CD4-positive, alpha-beta memory T cell (primary cell): ENCODE data around the gene MZB1. TPM values are rescaled to one million over a fixed set of nuclear protein-coding genes. Genes with fewer than 3 reads are reported as not detected.
A peak's percentile ranks its signal among the peaks of the same experiment; 100 is the strongest.

Source experiments
- CTCF ChIA-PET: fragments of 350-600 bp; sonication (Branson Sonifier 250); formaldehyde crosslinking; loops from one replicate; lab custom pipeline; 2021; ENCODE audit warnings: inconsistent platforms; ENCODE audit not compliant: partially characterized antibody; lab: Charles Lee
- POLR2A ChIA-PET: fragments of 350-600 bp; sonication (Branson Sonifier 250); formaldehyde crosslinking; loops from one replicate; lab custom pipeline; 2021; ENCODE audit not compliant: partially characterized antibody; lab: Charles Lee
- DNase-seq, 5 donors: peaks; one replicate each; pipeline versions ENCODE4 v3.0.0 to v3.0.0-alpha.2; 2020 to 2022; ENCODE audit warnings: mixed read lengths in 1 of 5
- H3K27ac ChIP-seq: one replicate; pipeline ENCODE4 v1.7.0; 2013; ENCODE audit warnings: low read depth, low read length
- H3K27me3 ChIP-seq: 2 replicates; pipeline ENCODE4 v1.7.0; 2013; ENCODE audit warnings: mild to moderate bottlenecking, low read length, moderate library complexity; ENCODE audit not compliant: insufficient read depth
- H3K36me3 ChIP-seq: 2 replicates; pipeline ENCODE4 v1.7.0; 2013; ENCODE audit warnings: mild to moderate bottlenecking, low read length, moderate library complexity; ENCODE audit not compliant: insufficient read depth
- H3K4me1 ChIP-seq: 2 replicates; pipeline ENCODE4 v1.7.0; 2013; ENCODE audit warnings: mild to moderate bottlenecking, low read length, moderate library complexity; ENCODE audit not compliant: insufficient read depth
- H3K4me3 ChIP-seq, 2 donors: one replicate each; pipeline ENCODE4 v1.7.0; 2013; ENCODE audit warnings: low read length in 2 of 2, mild to moderate bottlenecking in 1 of 2
- H3K9me3 ChIP-seq, 2 donors: one replicate each; pipeline ENCODE4 v1.7.0; 2013; ENCODE audit warnings: low read length in 2 of 2, control low read depth in 1 of 2; ENCODE audit not compliant: control insufficient read depth in 1 of 2
- H3K27ac Mint-ChIP-seq, 7 donors: one replicate each; pipeline ENCODE4 v1.8.0; 2020 to 2021; ENCODE audit warnings: mixed read lengths in 7 of 7, mild to moderate bottlenecking in 6 of 7, inconsistent platforms in 3 of 7, moderate library complexity in 3 of 7
- H3K27me3 Mint-ChIP-seq, 2 donors: one replicate each; pipeline ENCODE4 v1.8.0; 2020 to 2021; ENCODE audit warnings: mixed read lengths in 2 of 2
- H3K36me3 Mint-ChIP-seq, 2 donors: one replicate each; pipeline ENCODE4 v1.8.0; 2020 to 2021; ENCODE audit warnings: mixed read lengths in 2 of 2, inconsistent platforms in 1 of 2, mild to moderate bottlenecking in 1 of 2
- H3K4me1 Mint-ChIP-seq, 4 donors: one replicate each; pipeline ENCODE4 v1.8.0; 2020 to 2021; ENCODE audit warnings: mixed read lengths in 4 of 4, mild to moderate bottlenecking in 1 of 4
- H3K4me3 Mint-ChIP-seq, 8 donors: one replicate each; pipeline ENCODE4 v1.8.0; 2020 to 2021; ENCODE audit warnings: mixed read lengths in 8 of 8, mild to moderate bottlenecking in 7 of 8, moderate library complexity in 6 of 8, inconsistent platforms in 3 of 8
- H3K9me3 Mint-ChIP-seq, 8 donors: one replicate each; pipeline ENCODE4 v1.8.0; 2020 to 2021; ENCODE audit warnings: mixed read lengths in 8 of 8, mild to moderate bottlenecking in 5 of 8, inconsistent platforms in 3 of 8, moderate library complexity in 1 of 8
- intact Hi-C: fragments of 100-400 bp; cut with micrococcal nuclease; formaldehyde crosslinking; loops from one replicate; pipeline ENCODE4 v1.15.1; 2023
- polyA plus RNA-seq, 2 donors: library from polyadenylated mRNA; unstranded; fragments of 300-500 nt; fragmentation: Illumina TruSeq; gene quantifications; one replicate each; pipeline ENCODE4 v1.2.3, GENCODE V29; 2021
- total RNA-seq, 2 experiments: library from RNA; stranded (reverse); gene quantifications; one replicate each; pipeline ENCODE4 v1.2.3, GENCODE V29; 2021

The MZB1 gene
- total and polyA plus RNA-seq, 4 experiments from 2014 or later: 0.84 to 8.2 (median 1.0) TPM

DNA sequence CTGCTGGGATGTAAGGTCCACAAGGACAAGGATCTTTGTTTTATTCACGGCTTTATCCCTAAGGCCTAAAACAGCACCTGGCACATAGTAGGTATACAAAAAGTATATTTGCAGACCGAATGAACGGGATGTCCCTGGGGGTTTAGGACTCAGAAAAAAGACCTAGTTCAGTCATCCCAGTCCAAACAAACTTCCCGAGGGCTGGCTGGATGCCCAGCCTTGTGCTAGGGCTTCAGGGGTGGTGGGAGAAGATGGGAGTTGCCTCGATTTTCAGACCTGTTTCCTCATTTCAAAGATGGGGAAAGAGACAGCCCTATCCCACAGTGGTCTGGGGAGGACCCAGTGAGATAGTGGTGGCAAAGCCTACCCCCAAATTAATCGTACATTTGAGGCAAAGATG lies 8.2 kb upstream of the MZB1 start:
- Mint-ChIP-seq H3K9me3 (peaks cover 0 to 2% (median 0%) of the 10 kb centered on the region in 8 donors), H3K4me3 (no peak overlapping the region), H3K27me3 (no peaks in the 10 kb centered on the region), H3K4me1 (peaks cover 5 to 14% (median 9%) of the 10 kb centered on the region in 4 donors), H3K36me3 (peaks cover 0 to 5% of the 10 kb centered on the region in 2 donors), H3K27ac (no peak overlapping the region)
- no peak for DNase-seq
- no peaks in the 10 kb centered on the region for H3K36me3 ChIP-seq
- no peak overlapping the region for H3K4me3 ChIP-seq
- H3K27me3 ChIP-seq: no peaks in the 10 kb centered on the region
- H3K9me3 ChIP-seq: no peaks in the 10 kb centered on the region
- peaks cover 15% of the 10 kb centered on the region for H3K4me1 ChIP-seq
- intact Hi-C loops: no loop called here
- H3K27ac ChIP-seq: no peak overlapping the region
- POLR2A ChIA-PET: no interaction called here
- CTCF ChIA-PET: no interaction called here

GRCh38 chr5:139396691-139397090 lies 7.0 kb upstream of the MZB1 start:
- Histone ChIP-seq H3K4me1 (peaks cover 17% of the 10 kb centered on the region), H3K27me3 (no peaks in the 10 kb centered on the region), H3K9me3 (no peaks in the 10 kb centered on the region), H3K4me3 (no peak overlapping the region), H3K27ac (no peak overlapping the region), H3K36me3 (no peaks in the 10 kb centered on the region)
- Mint-ChIP-seq H3K27ac (no peak overlapping the region), H3K36me3 (peaks cover 0 to 5% of the 10 kb centered on the region in 2 donors), H3K9me3 (peaks cover 0 to 2% (median 0%) of the 10 kb centered on the region in 8 donors), H3K4me1 (peaks cover 2 to 13% (median 6%) of the 10 kb centered on the region in 4 donors), H3K27me3 (no peaks in the 10 kb centered on the region), H3K4me3 (peak overlapping the region in 1 of 8 donors; percentile 47)
- ChIA-PET POLR2A (interaction anchor here (1.5 kb wide), 1 partner anchor 103 kb away, joined by 5 read pairs; the partner anchor contains the start of gene MATR3), CTCF (interaction anchor here (1.6 kb wide), 1 partner anchor 55 kb away, joined by 3 read pairs; the partner anchor contains the start of gene PAIP2)
- DNase-seq: no peak
- intact Hi-C loops: no loop called here

- Histone ChIP-seq H3K4me1 (peaks cover 23% of the 10 kb centered on the region), H3K27ac (no peak overlapping the region), H3K9me3 (no peaks in the 10 kb centered on the region), H3K36me3 (no peaks in the 10 kb centered on the region), H3K27me3 (no peaks in the 10 kb centered on the region), H3K4me3 (no peak overlapping the region)
- Mint-ChIP-seq H3K4me1 (peaks cover 8 to 20% (median 12%) of the 10 kb centered on the region in 4 donors), H3K27me3 (no peaks in the 10 kb centered on the region), H3K27ac (peak overlapping the region in 1 of 7 donors; percentile 29), H3K4me3 (peak overlapping the region in 4 of 8 donors; percentile 6 to 57 (median 47)), H3K36me3 (peaks cover 0 to 5% of the 10 kb centered on the region in 2 donors), H3K9me3 (peaks cover 0 to 2% (median 0%) of the 10 kb centered on the region in 8 donors)
- POLR2A ChIA-PET: interaction anchor here (0.9 to 7.2 kb wide), 3 partner anchors 6 to 164 kb away, joined by 3 to 49 read pairs (median 5); partner anchors contain the start of genes MATR3 and SPATA24
- DNase-seq: no peak
- CTCF ChIA-PET: interaction anchor here (1.1 to 1.6 kb wide), 4 partner anchors 25 to 118 kb away, joined by 3 to 4 read pairs (median 4); partner anchors contain the start of gene PAIP2
- intact Hi-C loops: no loop called here
These were observed 6.3 kb upstream of the MZB1 start for GRCh38 chr5:139395844-139396640.

DNA sequence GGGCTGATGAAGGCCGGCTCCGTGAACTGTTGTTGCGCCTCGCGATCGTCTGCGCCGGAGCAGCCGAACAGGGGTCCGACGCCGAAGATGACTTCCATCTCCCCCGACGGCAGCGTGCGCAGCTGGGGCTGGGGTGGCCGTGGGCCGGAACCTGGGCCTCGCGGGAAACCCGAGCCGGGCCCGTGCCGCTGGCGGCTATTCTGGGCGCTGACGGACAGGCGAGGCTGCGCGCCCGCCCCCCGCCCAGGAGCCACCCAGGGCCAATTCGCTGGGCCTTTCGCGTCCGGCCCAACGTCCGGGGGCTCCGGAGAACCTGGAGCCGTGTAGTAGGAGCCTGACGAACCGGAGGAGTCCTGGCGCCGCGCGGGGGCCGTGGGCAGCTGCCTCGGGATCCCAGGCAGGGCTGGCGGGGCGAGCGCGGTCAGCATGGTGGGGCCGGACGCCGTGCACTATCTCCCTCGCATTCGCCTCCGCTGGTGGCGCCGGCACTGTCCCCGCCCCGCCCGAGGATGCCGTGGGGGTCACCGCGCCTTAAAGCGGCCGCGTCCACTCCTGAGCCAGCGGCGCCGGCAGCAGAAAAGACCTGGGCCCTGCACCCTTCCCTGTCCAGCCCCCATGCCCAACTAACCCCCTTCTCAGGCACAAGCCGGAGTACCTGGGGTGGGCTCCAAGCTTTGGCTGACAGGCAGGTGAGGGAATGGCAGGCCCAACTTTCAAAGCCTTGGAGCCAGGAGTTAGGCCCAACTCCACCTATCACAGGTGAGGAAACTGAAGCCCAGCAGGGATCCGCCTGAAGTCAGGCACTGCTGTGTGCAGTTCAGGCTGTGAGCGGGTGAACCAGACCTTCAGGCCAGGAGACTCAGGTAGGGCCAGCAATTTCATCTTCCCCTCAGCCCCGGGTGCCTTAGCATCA lies 5.2 kb upstream of the MZB1 start, which contains the start of gene PROB1:
PROB1 (minus strand) TSS at position 451 of the 913 bp plus-strand sequence; CDS start at position 428, 23 bp downstream.
- H3K36me3 Mint-ChIP-seq: peaks cover 0 to 5% of the 10 kb centered on the region in 2 donors
- H3K36me3 ChIP-seq: no peaks in the 10 kb centered on the region
- intact Hi-C loops: loop anchor here (5.0 kb wide), 1 partner anchor 123 kb away; no protein-coding TSS in a partner anchor
- POLR2A ChIA-PET: interaction anchor here (0.7 to 7.2 kb wide), 4 partner anchors 7 to 930 kb away, joined by 3 to 49 read pairs (median 4); partner anchors contain the start of genes EGR1, MATR3 and SPATA24
- no peaks in the 10 kb centered on the region for H3K27me3 Mint-ChIP-seq
- CTCF ChIA-PET: interaction anchor here (1.1 to 1.3 kb wide), 3 partner anchors 26 to 119 kb away, joined by 3 to 4 read pairs (median 4); no protein-coding TSS in a partner anchor
- H3K9me3 ChIP-seq: no peaks in the 10 kb centered on the region
- peak within 1 kb of the TSS in 7 of 8 donors; percentile 43 to 94 (median 88) for H3K4me3 Mint-ChIP-seq
- peaks cover 16 to 31% (median 22%) of the 10 kb centered on the region in 4 donors for H3K4me1 Mint-ChIP-seq
- no peak within 1 kb of the TSS for H3K27ac Mint-ChIP-seq
- H3K27ac ChIP-seq: peak within 1 kb of the TSS; percentile 39
- peaks cover 35% of the 10 kb centered on the region for H3K4me1 ChIP-seq
- DNase-seq: no peak
- peaks cover 0 to 2% (median 0%) of the 10 kb centered on the region in 8 donors for H3K9me3 Mint-ChIP-seq
- no peaks in the 10 kb centered on the region for H3K27me3 ChIP-seq
- peak within 1 kb of the TSS in 1 of 2 donors; percentile 61 for H3K4me3 ChIP-seq

GRCh38 chr5:139394123-139394653 lies 4.5 kb upstream of the MZB1 start:
- intact Hi-C loops: loop anchor here (5.0 kb wide), 1 partner anchor 122 kb away; no protein-coding TSS in a partner anchor
- Mint-ChIP-seq H3K4me1 (peaks cover 22 to 39% (median 28%) of the 10 kb centered on the region in 4 donors), H3K27ac (no peak overlapping the region), H3K36me3 (peaks cover 0 to under 1% of the 10 kb centered on the region in 2 donors), H3K27me3 (no peaks in the 10 kb centered on the region), H3K4me3 (peak overlapping the region in 6 of 8 donors; percentile 34 to 94 (median 88)), H3K9me3 (peaks cover 0 to 2% (median 0%) of the 10 kb centered on the region in 8 donors)
- peak overlapping the region in 1 of 2 donors; percentile 61 for H3K4me3 ChIP-seq
- H3K9me3 ChIP-seq: no peaks in the 10 kb centered on the region
- CTCF ChIA-PET: interaction anchor here (1.1 kb wide), 1 partner anchor 43 kb away, joined by 3 read pairs; no protein-coding TSS in a partner anchor
- H3K27ac ChIP-seq: peak overlapping the region; percentile 39
- peaks cover 42% of the 10 kb centered on the region for H3K4me1 ChIP-seq
- no peaks in the 10 kb centered on the region for H3K36me3 ChIP-seq
- POLR2A ChIA-PET: interaction anchor here (1.3 to 7.2 kb wide), 2 partner anchors 8 to 87 kb away, joined by 4 to 49 read pairs; partner anchors contain the start of gene SPATA24
- H3K27me3 ChIP-seq: no peaks in the 10 kb centered on the region
- peak in 3 of 5 donors; percentile 33 to 48 (median 45) for DNase-seq
